Gastrocnemius medialis (tissue), 4 donors: ENCODE results near the gene ENDOG.

Source experiments
- CTCF ChIP-seq, 5 experiments: fragments of 450-650 bp in 3 of 5; fragments of 200-600 bp in 2 of 5; sonication (generic) in 2 of 5; IDR thresholded peaks in 4 of 5; conservative IDR thresholded peaks in 1 of 5; 1 replicate in 4 of 5; 2 replicates in 1 of 5; pipeline ENCODE4 v1.5.1; 2016 to 2019; ENCODE audit warnings: antibody characterized with exemption in 5 of 5, mild to moderate bottlenecking in 3 of 5, moderate library complexity in 3 of 5
- POLR2A ChIP-seq, 2 donors: fragments of 450-650 bp; IDR thresholded peaks; one replicate each; pipeline ENCODE4 v1.6.1; 2017; ENCODE audit warnings: antibody characterized with exemption in 2 of 2, mild to moderate bottlenecking in 2 of 2, moderate library complexity in 2 of 2

- TF ChIP-seq CTCF (IDR thresholded peaks at IDR 0.05 in 4 of 5, conservative IDR thresholded peaks at IDR 0.05 in 1 of 5) = no peak
- no peak for TF ChIP-seq POLR2A (IDR thresholded peaks at IDR 0.05)
Observed at GRCh38 chr9:128809036-128809599, 9.2 kb upstream of the ENDOG start.
